Ovary (tissue), 9 donors: ENCODE results near the gene FBXW7. TPM values are rescaled to one million over a fixed set of nuclear protein-coding genes. Genes with fewer than 3 reads are reported as not detected.
A peak's percentile ranks its signal among the peaks of the same experiment; 100 is the strongest.

ENCODE experiments used
- DNase-seq, 5 donors: peaks; one replicate each; pipeline ENCODE4 v3.0.0-alpha.2; 2019 to 2020
- H3K27ac ChIP-seq, 2 donors: fragments of 200-600 bp; one replicate each; pipeline versions ENCODE4 v1.5.1 to v1.8.0; 2019 to 2022
- H3K27me3 ChIP-seq: fragments of 200-600 bp; one replicate; pipeline ENCODE4 v1.8.0; 2022
- H3K36me3 ChIP-seq: fragments of 200-600 bp; sonication (generic); one replicate; pipeline ENCODE4 v1.5.1; 2019
- H3K4me1 ChIP-seq: one replicate; pipeline ENCODE4 v1.8.1; 2013; ENCODE audit warnings: mild to moderate bottlenecking, moderate library complexity; ENCODE audit not compliant: insufficient read depth
- H3K4me3 ChIP-seq: fragments of 200-600 bp; sonication (generic); one replicate; pipeline ENCODE4 v1.5.1; 2017
- H3K9me3 ChIP-seq, 2 donors: fragments of 200-600 bp in 1 of 2; sonication (generic) in 1 of 2; one replicate each; pipeline versions ENCODE4 v1.5.1 to v1.8.1; 2013 to 2019; ENCODE audit warnings: mild to moderate bottlenecking in 1 of 2, moderate library complexity in 1 of 2
- EP300 ChIP-seq: sonication (generic); formaldehyde crosslinking; IDR thresholded peaks from one replicate; pipeline ENCODE4 v1.6.1; 2017; ENCODE audit warnings: antibody characterized with exemption
- POLR2A ChIP-seq: fragments of 450-650 bp; IDR thresholded peaks from one replicate; pipeline ENCODE4 v1.6.1; 2017; ENCODE audit warnings: antibody characterized with exemption, mild to moderate bottlenecking, moderate library complexity
- WGBS, 3 donors: extraction: QIAGEN DNeasy Blood & Tissue Kit in 1 of 3; methylation state at CpG; one replicate each; pipeline versions ENCODE4 v1.1.5 to v1.1.7; 2013 to 2017; 5-methylcytosine and 5-hydroxymethylcytosine counted together
- intact Hi-C, 4 donors: fragments of 100-400 bp; cut with DNase I; formaldehyde crosslinking; loops; one replicate each; pipeline versions ENCODE4 v1.11.0 to v1.15.1; 2022 to 2023
- polyA plus RNA-seq, 2 donors: library from polyadenylated mRNA; stranded (reverse); fragments of 200-250 nt in 1 of 2; fragments of 350-450 nt in 1 of 2; fragmentation: Illumina TruSeq in 1 of 2; extraction: RNeasy Lipid Tissue Mini Kit (QIAGEN cat#74804) in 1 of 2; gene quantifications; one replicate each; pipeline ENCODE4 v1.2.3, GENCODE V29; 2013 to 2014
- total RNA-seq, 7 donors: library from RNA; depleted of rRNA in 2 of 7; stranded (reverse); fragments of >200 nt in 2 of 7; fragmentation: NEBNext Ultra II Directional in 3 of 7; extraction: Animal tissue kit (Norgen Biotek cat#: 25700) in 3 of 7; gene quantifications; one replicate each; pipeline versions ENCODE4 v1.1.0 to v1.2.4, GENCODE V29; 2016 to 2023
- TF ChIP-seq, protein P1 (sequence below), 3 donors: fragments of 450-650 bp in 2 of 3; fragments of 200-600 bp in 1 of 3; IDR thresholded peaks; one replicate each; pipeline versions ENCODE4 v1.5.1 to v1.8.0; 2016 to 2022; ENCODE audit warnings: antibody characterized with exemption in 3 of 3, mild to moderate bottlenecking in 1 of 3
- donor health status: DM: no; HTN: no; CAD: no; lungs with moderate emphysema.
- donor health status: DM: no; HTN: no; CAD: no.
- donor health status: Bipolar disorder and iron deficiency.
- donor health status: DM: yes; HTN: yes; CAD: no.
- donor health status: DM: no; HTN: no; CAD: no.
- donor health status: DM: yes; HTN: yes; CAD: no.

Gene FBXW7
- total and polyA plus RNA-seq, 9 donors, result 9.1 to 66.8 (median 42.9) TPM

DNA sequence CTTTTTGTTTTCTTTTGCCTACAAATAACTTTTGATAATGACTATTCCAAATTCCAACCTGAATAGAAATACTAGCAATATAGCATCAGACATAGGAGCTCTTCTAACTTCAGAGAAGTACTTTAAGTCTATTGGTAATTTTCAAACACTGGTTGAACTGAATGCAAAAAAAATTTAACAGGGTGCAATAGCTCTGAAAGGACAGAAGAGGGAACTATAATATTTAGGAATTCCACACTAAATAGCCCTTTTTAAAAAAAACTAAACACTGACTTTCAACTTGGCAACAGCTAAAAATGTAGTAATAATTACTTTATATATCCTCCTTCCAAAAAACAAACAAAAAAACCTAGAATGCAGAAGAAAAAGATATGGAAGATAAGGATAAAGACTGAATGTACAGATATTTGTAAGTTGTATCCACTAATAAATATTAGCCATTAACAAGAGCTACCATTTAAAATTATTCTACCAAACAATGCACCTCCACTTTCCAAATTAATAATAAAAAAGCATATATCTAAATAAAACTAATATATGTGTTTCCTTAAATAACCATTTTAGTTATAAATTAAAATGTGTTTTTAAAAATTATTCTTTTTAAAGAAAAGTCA is 81.4 kb downstream of the FBXW7 start:
- Histone ChIP-seq H3K27me3 (no peaks in the 10 kb centered on the region), H3K36me3 (no peaks in the 10 kb centered on the region), H3K9me3 (no peaks in the 10 kb centered on the region), H3K4me1 (no peaks in the 10 kb centered on the region), H3K4me3 (no peak overlapping the region), H3K27ac (no peak overlapping the region)
- no peak for DNase-seq
- intact Hi-C loops, result no loop called here
- TF ChIP-seq POLR2A, result no peak
- TF ChIP-seq, protein P1, sequence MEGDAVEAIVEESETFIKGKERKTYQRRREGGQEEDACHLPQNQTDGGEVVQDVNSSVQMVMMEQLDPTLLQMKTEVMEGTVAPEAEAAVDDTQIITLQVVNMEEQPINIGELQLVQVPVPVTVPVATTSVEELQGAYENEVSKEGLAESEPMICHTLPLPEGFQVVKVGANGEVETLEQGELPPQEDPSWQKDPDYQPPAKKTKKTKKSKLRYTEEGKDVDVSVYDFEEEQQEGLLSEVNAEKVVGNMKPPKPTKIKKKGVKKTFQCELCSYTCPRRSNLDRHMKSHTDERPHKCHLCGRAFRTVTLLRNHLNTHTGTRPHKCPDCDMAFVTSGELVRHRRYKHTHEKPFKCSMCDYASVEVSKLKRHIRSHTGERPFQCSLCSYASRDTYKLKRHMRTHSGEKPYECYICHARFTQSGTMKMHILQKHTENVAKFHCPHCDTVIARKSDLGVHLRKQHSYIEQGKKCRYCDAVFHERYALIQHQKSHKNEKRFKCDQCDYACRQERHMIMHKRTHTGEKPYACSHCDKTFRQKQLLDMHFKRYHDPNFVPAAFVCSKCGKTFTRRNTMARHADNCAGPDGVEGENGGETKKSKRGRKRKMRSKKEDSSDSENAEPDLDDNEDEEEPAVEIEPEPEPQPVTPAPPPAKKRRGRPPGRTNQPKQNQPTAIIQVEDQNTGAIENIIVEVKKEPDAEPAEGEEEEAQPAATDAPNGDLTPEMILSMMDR (IDR thresholded peaks at IDR 0.05), result peak in 1 of 3 donors; percentile 12
- no peak for TF ChIP-seq EP300

GRCh38 chr4:152451496-152451895 is 84.4 kb downstream of the FBXW7 start:
- Histone ChIP-seq H3K4me1 (no peaks in the 10 kb centered on the region), H3K4me3 (no peak overlapping the region), H3K36me3 (no peaks in the 10 kb centered on the region), H3K9me3 (no peaks in the 10 kb centered on the region), H3K27ac (no peak overlapping the region), H3K27me3 (no peaks in the 10 kb centered on the region)
- no peak for DNase-seq
- intact Hi-C loops, result no loop called here
- TF ChIP-seq, protein P1 (IDR thresholded peaks at IDR 0.05), result no peak
- TF ChIP-seq POLR2A (no peak), EP300 (no peak)
- WGBS, 3 donors, result 89 to 96% (median 96%) methylated on average over 3 of the region's 3 CpGs

GRCh38 chr4:152448854-152449253 is 87.0 kb downstream of the FBXW7 start:
- H3K27ac ChIP-seq, result no peak overlapping the region
- no peaks in the 10 kb centered on the region for H3K36me3 ChIP-seq
- H3K4me1 ChIP-seq, result no peaks in the 10 kb centered on the region
- TF ChIP-seq POLR2A (no peak), EP300 (no peak)
- TF ChIP-seq, protein P1 (IDR thresholded peaks at IDR 0.05), result no peak
- DNase-seq, result no peak
- WGBS, 3 donors, result 55 to 61% (median 56%) methylated on average over 3 of the region's 3 CpGs
- H3K9me3 ChIP-seq, result no peaks in the 10 kb centered on the region
- no peak overlapping the region for H3K4me3 ChIP-seq
- H3K27me3 ChIP-seq, result no peaks in the 10 kb centered on the region
- intact Hi-C loops, result no loop called here

DNA sequence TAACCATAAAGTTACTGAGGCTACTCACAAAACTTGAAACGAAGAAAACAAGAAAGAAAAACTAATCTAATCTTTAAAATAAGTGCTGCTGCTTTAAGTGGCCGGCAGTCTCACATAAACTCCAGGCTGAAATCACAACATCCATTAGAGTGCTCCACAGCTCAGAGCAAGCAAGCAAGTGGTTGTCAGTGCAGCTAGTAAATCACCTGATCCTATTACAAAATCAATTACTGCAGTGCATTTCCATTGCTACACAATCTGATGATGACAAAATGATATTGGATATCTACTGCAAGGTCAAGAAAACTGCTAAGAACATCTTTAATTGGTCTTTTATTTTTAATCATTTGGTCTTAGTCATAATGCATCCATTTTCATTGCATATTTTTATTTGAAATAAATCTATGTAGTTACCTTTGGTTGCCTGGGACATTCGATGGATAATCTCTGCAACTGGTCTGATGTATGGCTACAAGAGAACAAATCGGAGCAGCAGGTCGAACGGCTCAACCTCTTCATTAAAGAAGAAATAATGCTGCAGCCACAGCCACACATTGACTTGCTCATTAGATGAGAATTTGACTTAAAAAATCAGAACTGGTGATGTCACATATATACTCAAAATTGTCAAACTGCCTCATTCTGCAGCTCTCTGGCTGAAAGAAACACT is 87.7 kb downstream of the FBXW7 start:
- Histone ChIP-seq H3K9me3 (no peaks in the 10 kb centered on the region), H3K4me3 (no peak overlapping the region), H3K27me3 (no peaks in the 10 kb centered on the region), H3K27ac (no peak overlapping the region), H3K4me1 (no peaks in the 10 kb centered on the region), H3K36me3 (no peaks in the 10 kb centered on the region)
- no peak for DNase-seq
- 82 to 88% (median 86%) methylated on average over 6 of the region's 6 CpGs for WGBS, 3 donors
- intact Hi-C loops, result no loop called here
- TF ChIP-seq POLR2A (no peak), EP300 (no peak)
- TF ChIP-seq, protein P1 (IDR thresholded peaks at IDR 0.05), result no peak
